CD4-positive, alpha-beta T cell treated with Interleukin-17A for 4 hours (primary cell): ENCODE measurements around the gene DHX58.

Experiments
- DNase-seq: peaks from one replicate; pipeline ENCODE4 v3.0.0-alpha.2; 2020; ENCODE audit warnings: mixed read lengths

Gene DHX58

GRCh38 chr17:42079541-42079940 lies 33.0 kb downstream of the DHX58 start:
- no peak for DNase-seq

GRCh38 chr17:42078396-42079043 lies 34.0 kb downstream of the DHX58 start:
- DNase-seq = no peak

GRCh38 chr17:42077755-42078154 lies 34.8 kb downstream of the DHX58 start:
- DNase-seq = no peak

- DNase-seq = no peak
Measured at GRCh38 chr17:42076797-42077559, 35.5 kb downstream of the DHX58 start.

GRCh38 chr17:42075789-42076188 lies 36.7 kb downstream of the DHX58 start:
- no peak for DNase-seq

GRCh38 chr17:42072323-42073187 lies 40.0 kb downstream of the DHX58 start:
- no peak for DNase-seq

- DNase-seq = no peak
Measured at GRCh38 chr17:42071810-42072209, 40.7 kb downstream of the DHX58 start.

- DNase-seq = no peak
Measured at GRCh38 chr17:42068979-42069378, 43.5 kb downstream of the DHX58 start.

GRCh38 chr17:42067371-42068091 lies 45.0 kb downstream of the DHX58 start:
- DNase-seq = peak; percentile 81

GRCh38 chr17:42065201-42065600 lies 47.3 kb downstream of the DHX58 start:
- no peak for DNase-seq

GRCh38 chr17:42062681-42063080 lies 49.8 kb downstream of the DHX58 start:
- DNase-seq = no peak

GRCh38 chr17:42061646-42062487 lies 50.6 kb downstream of the DHX58 start:
- DNase-seq = no peak

- no peak for DNase-seq
Measured at GRCh38 chr17:42060231-42060630, 52.3 kb downstream of the DHX58 start.

- no peak for DNase-seq
Measured at GRCh38 chr17:42059815-42060214, 52.7 kb downstream of the DHX58 start.

- DNase-seq = no peak
Measured at GRCh38 chr17:42058063-42058462, 54.5 kb downstream of the DHX58 start.

- no peak for DNase-seq
Measured at GRCh38 chr17:42056635-42057034, 55.9 kb downstream of the DHX58 start.

GRCh38 chr17:42055496-42055895 lies 57.0 kb downstream of the DHX58 start:
- DNase-seq = no peak

GRCh38 chr17:42055027-42055426 lies 57.5 kb downstream of the DHX58 start:
- DNase-seq = no peak

- DNase-seq = no peak
Measured at GRCh38 chr17:42053731-42054500, 58.6 kb downstream of the DHX58 start.

GRCh38 chr17:42052346-42052877 lies 60.1 kb downstream of the DHX58 start:
- no peak for DNase-seq

GRCh38 chr17:42051645-42052044 lies 60.9 kb downstream of the DHX58 start:
- DNase-seq = no peak
